Adrenal gland (tissue), 5 donors: ENCODE results near the gene SPTBN2.

Source experiments
- POLR2A ChIP-seq, 2 donors: fragments of 450-650 bp; IDR thresholded peaks; one replicate each; pipeline ENCODE4 v1.6.1; 2017; ENCODE audit warnings: antibody characterized with exemption in 2 of 2, mild to moderate bottlenecking in 2 of 2, moderate library complexity in 1 of 2
- TF ChIP-seq, protein P1 (sequence below), 6 experiments: fragments of 450-650 bp in 4 of 6; fragments of 200-600 bp in 2 of 6; sonication (generic) in 1 of 6; IDR thresholded peaks; 1 replicate in 5 of 6; 2 replicates in 1 of 6; pipeline versions ENCODE4 v1.5.1 to v1.8.0; 2016 to 2021; ENCODE audit warnings: antibody characterized with exemption in 6 of 6, mild to moderate bottlenecking in 2 of 6, moderate library complexity in 1 of 6
- donor health status: DM: no; HTN: no; CAD: no.

DNA sequence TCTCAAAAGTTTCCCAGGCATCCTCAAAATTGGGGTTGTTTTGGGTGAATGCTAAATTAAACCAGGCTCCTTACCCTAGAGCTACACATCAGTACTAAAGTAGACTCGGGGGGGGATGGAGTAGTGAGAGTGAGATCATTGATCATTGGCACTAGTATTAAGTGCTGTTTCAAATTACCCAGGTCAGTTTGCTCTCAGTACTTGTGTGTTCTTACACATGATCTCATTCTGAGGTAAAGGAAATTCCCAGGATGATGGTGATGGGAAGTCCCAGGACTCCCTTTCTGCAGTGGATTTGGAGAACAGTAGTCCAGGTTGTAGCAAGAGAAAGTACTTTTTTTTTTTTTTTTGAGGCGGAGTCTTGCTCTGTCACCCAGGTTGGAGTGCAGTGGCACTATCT, 78.0 kb downstream of the SPTBN2 start:
- TF ChIP-seq, protein P1, sequence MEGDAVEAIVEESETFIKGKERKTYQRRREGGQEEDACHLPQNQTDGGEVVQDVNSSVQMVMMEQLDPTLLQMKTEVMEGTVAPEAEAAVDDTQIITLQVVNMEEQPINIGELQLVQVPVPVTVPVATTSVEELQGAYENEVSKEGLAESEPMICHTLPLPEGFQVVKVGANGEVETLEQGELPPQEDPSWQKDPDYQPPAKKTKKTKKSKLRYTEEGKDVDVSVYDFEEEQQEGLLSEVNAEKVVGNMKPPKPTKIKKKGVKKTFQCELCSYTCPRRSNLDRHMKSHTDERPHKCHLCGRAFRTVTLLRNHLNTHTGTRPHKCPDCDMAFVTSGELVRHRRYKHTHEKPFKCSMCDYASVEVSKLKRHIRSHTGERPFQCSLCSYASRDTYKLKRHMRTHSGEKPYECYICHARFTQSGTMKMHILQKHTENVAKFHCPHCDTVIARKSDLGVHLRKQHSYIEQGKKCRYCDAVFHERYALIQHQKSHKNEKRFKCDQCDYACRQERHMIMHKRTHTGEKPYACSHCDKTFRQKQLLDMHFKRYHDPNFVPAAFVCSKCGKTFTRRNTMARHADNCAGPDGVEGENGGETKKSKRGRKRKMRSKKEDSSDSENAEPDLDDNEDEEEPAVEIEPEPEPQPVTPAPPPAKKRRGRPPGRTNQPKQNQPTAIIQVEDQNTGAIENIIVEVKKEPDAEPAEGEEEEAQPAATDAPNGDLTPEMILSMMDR (IDR thresholded peaks at IDR 0.05), result no peak
- no peak for TF ChIP-seq POLR2A (IDR thresholded peaks at IDR 0.05)
